Fibroblast of skin of back (primary cell): ENCODE measurements around the gene MICU1.
"Not testable (repeated sequence)": the region's sequence is repeated elsewhere in the genome, so short reads cannot be mapped to it uniquely, and the experiment has no call there.

Experiments used
- DNase-seq: peaks from one replicate; pipeline ENCODE4 v3.0.0-alpha.2; 2013

Gene MICU1

DNA sequence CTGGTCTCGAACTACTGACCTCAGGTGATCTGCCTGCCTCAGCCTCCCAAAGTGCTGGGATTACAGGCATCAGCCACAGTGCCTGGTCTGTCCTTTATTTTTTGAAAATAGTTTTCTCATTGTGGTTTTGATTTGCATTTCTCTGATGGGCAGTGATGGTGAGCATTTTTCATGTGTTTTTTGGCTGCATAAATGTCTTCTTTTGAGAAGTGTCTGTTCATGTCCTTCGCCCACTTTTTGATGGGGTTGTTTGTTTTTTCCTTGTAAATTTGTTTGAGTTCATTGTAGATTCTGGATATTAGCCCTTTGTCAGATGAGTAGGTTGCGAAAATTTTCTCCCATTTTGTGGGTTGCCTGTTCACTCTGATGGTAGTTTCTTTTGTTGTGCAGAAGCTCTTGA lies 182.9 kb downstream of the MICU1 start:
- not testable (repeated sequence) for DNase-seq

DNA sequence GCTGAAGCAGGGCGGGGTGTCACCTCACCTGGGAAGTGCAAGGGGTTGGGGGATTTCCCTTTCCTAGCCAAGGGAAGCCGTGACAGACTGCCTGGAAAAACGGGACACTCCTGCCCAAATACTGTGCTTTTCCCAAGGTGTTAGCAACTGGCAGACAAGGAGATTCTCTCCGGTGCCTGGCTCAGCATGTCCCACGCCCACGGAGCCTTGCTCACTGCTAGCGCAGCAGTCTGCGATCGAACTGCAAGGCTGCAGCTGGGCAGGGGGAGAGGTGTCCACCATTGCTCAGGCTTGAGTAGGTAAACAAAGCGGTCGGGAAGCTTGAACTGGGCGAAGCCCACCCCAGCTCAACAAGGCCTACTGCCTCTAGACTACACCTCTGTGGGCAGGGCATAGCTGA lies 190.3 kb downstream of the MICU1 start:
- no peak for DNase-seq

DNA sequence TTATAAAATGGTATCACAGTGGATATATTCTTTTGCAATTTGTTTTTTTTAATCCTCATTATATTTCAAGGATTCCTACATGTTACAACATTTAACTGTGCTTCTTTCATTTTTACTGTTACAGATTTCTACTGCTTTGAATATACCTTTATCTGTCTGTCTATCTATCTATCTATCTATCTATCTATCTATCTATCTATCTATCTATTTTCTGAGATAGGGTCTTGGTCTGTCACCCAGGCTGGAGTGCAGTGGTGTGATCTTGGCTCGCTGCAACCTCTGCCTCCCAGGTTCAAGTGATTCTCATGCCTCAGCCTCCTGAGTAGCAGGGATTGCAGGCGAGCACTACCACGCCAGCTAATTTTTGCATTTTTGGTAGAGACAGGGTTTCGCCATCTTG lies 194.9 kb downstream of the MICU1 start:
- not testable (repeated sequence) for DNase-seq

DNA sequence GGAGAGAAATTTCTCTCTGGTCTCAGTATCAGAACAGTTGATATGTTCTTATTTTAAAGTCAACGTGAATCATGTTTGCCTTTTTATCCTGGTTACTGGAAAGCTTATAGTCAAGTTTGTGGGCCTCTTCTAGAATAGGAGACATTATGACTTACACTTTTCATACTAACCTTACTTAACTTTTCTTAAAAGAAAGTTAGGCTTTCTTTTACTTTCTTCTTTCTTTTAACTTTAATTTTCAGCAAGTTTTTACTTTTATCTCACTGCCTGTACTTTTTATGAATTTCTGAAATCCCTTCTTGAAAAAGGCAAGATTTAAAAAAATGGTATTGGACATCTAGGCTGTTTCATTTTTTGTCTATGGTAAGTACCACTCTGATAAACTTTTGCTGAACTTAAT lies 195.9 kb downstream of the MICU1 start:
- DNase-seq: no peak

DNA sequence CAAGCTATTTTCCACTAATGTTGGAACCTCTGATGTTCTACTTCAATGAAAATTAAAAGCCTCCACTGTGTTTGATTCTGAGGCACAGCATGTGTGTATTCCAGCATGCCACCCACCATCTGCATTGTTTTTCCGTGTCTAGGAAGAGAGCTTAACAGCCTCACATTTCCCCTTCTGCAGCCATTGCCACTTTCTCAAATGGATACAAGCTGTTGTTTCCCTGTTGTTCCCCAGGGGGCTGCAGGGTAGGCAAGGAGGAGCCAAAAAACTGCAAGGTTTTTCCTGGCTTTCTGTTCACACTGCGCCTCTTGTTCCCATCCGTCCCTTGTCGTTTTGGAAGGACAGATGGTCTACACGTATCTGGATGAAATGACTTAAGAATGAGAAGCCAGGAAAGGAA lies 198.9 kb downstream of the MICU1 start:
- DNase-seq: no peak

DNA sequence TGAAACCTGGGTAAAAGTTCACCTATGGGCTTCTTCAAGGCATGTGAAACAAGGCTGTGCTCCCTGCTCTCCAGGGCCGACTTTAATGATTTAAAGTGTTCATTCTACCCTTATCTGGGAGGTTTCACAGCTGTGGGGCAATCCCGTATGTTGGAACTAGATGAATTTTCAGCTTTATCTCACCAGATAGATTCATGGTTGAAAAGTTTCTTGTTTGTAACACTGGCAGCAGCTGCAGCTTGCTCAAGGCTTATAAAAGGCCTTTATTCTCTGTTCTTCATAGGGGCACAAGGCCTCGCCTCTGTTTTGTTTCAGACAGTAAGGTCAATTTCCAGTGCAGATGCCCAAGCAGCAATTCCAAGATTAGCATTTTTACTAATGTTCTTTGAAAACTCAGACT lies 200.7 kb downstream of the MICU1 start:
- no peak for DNase-seq

DNA sequence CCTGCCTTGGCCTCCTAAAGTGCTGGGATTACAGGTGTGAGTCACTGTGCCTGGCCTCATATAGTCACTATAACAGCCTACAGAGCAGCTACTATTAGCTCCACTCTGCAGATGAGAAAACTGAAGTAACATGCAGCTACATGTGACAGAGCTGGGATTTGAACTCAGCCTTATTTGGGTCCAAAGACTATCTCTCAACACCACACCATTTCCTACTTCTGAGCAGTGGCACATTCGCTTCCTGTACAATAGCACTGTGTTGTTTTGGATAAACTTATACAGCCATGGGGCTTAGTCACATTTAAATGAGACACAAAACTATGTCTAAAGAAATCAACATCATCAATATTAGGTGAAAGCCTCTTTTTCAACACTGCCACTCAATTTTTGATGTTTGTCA lies 201.3 kb downstream of the MICU1 start:
- no peak for DNase-seq

DNA sequence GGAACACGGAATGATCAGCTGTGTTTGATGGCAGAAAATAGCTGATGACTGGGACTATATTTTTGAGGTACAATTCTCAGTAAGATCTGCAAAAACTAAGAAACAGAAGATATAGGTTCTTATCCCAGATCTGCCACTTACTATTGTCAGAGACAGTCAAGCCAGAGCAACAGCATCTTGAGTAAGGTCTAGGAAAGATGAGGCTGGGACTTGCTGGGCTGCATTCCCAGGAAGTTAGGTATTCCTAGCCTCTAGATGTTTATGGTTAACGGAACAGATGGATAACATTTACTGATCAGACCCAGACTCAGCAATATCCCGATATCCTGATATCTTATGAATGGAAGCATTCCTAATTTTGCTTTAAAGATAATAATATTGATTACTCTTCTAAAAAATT lies 202.5 kb downstream of the MICU1 start:
- DNase-seq: no peak

DNA sequence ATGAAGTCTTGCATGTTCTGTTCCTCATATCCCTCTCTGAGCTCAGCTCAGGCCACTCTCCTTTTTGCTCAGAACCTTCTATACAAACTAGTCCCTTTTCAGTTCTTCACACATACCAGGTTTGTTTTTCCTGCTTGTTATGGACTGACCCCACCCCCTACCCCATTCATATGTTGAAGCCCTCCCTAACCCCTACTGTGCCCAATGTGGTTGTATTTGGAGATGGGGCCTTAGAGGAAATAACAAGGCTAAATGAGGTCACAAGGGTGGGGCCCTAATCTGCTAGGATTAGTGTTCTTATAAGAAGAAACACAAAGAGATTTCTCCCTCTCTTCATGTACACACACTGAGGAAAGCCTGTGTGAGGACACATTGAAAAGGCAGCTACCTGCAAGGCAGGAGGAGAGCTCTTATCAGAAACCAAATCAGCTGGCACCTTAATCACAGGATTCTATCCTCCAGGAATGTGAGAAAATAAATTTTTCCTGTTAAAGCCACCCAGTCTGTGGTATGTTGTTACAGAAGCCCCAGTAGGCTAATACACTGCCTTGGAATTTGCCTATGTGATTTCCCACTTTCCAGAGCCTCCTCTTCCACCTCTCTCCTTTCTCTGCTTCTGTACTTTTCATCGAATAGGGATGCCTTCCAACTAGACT lies 203.9 kb downstream of the MICU1 start:
- DNase-seq: no peak

DNA sequence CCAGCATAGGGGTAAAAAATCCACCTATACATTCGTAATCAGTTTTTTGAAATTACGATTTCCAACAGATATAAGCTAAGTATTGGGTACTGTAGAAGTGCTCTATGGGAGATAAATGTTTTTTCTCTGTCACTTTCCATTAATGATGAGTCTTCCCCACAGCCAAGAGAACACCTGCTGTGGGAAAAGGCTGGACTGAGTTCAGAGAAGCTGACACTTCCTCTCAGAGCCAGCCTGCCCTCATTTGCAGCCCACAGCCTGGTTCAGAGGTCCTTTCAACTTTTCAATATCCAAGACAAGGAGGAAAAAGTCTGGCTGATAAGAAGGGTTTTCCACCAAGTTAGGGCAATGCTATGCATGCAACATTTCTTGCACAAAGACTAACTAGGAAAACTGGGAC lies 206.6 kb downstream of the MICU1 start:
- DNase-seq: no peak

DNA sequence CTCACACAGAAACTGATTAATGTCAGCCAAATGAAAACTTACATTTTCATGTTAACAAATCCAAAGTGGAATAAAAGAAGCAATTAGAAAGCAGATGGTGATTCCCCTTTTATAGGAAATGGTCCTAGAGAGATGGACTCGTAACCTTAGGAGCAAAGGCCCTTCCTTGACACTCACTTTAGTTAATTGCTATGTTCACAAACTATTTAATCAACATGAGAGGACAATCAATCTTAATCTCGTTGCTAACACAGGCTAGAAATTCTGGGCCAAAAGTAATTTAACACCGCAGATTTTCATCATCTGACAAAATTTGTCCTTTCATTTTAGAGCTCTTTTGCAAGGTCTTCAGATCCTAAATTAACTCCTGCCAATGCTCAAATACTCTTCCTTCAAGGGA lies 207.2 kb downstream of the MICU1 start:
- DNase-seq: no peak

DNA sequence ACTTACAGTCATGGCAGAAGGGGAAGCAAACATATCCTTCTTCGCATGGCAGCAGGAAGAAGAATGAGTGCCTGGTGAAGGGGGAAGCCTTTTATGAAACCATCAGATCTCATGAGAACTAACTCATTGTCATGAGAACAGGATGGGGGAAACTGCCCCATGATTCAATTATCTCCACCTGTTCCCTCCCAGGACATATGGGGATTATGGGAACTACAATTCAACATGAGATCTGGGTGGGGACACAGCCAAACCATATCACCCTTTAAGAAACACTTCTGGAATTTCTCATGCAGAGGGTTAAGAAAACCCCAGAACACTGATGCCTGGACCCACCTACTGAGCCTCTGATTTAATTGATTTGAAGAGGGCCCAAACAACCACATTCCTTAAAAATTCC lies 207.9 kb downstream of the MICU1 start:
- no peak for DNase-seq

DNA sequence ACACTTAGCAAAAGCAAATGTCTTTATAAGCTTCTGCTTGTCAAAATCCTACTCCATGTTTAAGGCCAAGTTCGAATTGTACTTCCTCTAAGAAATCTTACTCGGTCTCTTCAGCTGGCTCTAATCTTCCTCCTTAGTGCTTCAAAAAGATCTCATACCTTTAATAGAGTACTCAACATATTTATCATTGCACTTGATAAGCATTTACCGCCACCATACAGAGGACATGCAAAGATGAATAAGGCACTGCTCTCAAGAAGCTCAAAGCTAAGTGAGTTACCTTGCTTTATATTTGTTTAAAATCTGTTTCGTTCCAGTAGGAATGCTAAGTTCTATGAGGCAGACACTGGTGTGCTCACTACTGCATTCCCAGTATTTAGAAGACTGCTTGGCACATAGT lies 209.2 kb downstream of the MICU1 start:
- no peak for DNase-seq

DNA sequence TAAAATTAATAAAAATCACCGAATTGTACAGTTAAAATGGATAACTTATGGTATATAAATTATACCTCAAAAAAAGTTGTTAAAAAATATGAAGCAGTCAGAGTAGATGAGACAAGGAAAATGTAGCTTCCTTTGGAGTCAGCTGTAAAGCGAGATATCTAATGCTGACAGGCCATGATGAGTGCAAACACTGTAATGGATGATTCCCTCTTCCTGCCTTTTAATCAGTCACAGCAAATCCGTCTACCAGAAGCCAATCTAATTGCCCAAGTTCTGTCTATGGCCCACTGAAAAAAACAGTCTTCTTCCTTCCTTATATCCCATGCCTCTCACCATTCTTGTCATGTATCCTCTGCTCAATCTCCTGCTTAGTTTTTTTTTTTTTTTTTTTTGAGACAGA lies 211.2 kb downstream of the MICU1 start:
- no peak for DNase-seq

DNA sequence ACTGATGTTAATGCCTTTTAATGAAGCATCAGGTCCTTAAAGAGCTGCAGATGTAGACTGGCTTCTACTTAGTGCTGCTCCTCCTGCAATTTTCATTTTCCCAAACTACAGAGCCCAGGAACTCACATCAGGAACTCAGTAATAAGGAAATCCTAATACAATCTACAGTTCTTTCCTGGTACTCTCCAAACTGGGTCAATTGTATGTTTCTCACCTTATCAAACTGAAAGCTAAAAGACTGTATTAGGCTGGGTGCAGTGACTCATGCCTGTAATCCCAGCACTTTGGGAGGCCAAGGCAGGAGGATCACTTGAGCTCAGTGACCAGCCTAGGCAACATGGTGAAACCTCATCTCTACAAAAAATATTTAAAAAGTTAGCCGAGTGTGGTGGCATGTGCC lies 216.7 kb downstream of the MICU1 start:
- DNase-seq: no peak

DNA sequence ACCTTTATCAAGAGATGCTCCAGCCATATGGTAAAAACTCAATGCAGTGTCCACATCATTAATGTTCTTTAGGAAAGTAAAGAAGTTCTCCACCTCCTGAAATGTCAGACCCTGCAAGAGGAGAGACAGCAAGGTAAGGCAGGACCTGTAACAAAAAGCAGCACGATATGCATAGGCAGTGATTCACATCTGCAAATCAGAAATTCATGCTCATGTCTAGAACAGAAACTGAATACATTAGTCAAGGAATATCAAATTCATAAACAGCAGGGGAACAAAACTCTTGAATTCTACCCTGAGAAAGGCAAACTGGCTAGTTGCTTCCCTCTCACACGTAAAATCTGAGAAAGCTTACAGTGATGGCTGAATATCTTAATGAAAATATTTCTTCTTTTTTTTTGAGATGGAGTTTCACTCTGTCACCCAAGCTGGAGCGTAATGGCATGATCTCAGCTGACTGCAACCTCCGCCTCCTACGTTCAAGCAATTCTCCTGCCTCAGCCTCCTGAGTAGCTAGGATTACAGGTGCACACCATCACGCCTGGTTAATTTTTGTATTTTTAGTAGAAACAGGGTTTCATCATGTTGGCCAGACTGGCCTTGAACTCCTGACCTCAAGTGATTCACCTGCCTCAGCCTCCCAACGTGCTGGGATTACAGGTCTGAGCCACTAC lies 217.8 kb downstream of the MICU1 start:
- no peak for DNase-seq

DNA sequence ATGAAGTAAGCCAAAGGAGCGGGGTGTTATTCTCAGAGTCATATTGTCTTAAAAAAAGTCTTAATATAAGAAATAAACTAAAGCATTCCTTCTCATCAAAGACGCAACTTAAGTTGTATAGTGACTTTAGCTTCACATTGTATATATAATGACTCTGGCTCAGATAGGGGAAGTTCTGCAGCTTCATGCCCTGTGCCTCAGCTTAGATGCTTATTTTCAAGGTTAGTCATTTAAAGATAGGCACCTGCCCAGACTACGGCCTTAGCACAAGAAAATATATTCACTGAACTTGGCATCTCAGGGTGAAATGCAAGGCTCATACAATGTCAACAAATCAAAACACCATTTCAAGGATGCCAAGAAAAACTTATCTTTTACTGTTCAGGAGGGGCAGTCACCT lies 218.4 kb downstream of the MICU1 start:
- no peak for DNase-seq

DNA sequence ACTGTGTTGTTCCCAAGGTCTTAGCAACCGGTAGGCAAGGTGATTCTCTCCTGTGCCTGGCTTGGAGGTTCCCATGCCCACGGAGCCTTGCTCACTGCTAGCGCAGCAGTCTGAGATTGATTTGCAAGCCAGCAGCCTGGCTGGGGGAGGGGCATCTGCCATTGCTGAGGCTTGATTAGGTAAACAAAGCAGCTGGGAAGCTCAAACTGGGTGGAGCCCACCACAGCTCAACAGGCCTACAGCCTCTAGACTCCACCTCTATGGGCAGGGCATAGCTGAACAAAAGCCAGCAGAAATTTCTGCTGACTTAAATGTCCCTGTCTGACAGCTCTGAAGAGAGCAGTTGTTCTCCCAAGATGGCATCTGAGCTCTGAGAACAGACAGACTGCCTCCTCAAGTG lies 230.3 kb downstream of the MICU1 start:
- not testable (repeated sequence) for DNase-seq

DNA sequence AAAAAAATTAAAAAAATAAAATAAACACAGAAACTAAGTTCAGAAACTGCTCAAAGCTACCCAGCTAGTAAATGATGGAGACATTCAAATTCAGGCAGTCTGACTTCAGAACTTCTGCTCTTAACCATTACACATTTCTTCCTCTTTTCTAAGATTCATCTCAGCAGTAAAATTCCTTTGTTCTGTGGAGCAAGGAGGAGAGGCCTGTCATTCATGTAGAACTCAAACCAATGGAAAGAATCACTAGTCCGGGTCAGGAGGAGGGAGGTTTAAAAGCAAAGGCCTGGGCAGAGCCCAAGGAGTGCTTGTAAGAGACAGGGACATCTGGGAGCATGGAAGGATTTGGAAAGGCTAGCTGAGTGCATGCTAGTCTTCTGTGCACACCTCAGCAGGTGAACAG lies 233.3 kb downstream of the MICU1 start:
- DNase-seq: no peak

DNA sequence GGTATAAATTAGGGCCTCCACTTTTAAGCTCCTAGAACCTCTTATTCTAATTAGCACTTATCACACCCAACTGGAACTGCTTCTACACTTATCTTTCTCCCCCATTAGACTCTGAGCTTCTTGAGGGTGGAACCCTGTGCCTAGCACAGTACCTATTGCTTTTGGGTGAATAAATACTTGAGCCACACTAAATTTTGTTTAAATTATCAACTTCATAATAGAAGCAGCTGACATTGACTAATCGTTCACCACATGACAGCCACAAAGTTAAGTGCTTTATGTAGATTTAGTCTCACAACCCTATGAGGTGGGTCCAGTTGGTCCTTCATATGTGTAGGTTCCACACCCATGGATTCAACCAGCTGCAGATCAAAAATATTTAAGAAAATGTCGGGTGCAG lies 235.1 kb downstream of the MICU1 start:
- DNase-seq: no peak

DNA sequence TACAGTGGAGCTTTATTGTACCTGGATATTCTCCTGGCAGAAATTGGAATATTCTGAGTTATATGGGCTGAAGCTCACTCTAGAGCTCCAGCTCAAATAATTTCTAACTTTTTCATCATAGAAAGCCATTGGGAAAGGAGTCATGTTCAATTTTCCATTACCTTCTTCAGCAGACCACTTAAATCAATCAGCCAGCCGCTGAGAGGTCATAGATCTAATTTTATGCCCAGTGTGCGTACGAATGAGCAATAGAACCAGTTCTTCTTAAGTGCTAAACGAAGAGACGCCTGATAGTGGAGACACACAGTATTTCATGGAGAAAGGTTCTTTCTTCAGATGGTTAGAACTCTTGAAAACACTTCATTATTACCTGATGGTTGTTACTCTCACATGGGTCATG lies 236.2 kb downstream of the MICU1 start:
- DNase-seq: no peak

DNA sequence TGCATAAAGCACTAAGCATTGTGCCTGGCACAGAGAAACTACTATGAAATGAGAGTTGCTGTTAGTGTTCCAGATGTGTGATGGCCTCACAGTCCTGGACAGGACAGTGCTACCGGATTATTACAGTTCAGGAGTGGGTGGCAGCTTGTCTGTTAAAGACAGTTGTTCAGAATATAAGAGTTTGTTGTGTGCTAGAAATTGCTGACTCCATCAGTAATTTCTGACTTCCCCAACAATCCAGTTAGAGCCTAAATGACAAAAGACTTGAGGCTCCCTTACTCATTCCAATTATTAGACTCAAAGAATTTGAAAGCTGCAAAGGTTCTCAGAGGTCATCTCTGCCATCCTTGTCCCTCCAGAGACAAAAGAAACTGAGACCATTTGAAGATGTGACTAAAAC lies 236.9 kb downstream of the MICU1 start:
- no peak for DNase-seq

DNA sequence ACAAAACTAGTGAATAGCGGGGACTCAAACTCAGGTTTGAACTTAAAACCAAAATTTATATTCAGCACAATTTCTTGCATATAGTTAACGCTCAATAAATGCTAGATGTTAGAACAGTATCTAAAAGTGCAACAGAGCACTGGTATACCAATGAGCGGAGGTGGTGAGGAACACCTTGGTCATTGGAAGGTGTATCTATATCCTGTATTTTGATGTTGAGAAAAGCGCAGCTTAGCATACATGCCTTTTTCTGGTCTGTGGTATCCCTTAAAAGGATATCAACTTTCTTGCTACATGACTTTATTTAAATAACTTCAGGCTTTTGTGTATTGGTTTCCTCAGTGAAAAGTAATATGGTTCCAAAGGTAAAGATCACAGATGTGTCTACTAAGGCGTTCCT lies 237.8 kb downstream of the MICU1 start:
- no peak for DNase-seq

DNA sequence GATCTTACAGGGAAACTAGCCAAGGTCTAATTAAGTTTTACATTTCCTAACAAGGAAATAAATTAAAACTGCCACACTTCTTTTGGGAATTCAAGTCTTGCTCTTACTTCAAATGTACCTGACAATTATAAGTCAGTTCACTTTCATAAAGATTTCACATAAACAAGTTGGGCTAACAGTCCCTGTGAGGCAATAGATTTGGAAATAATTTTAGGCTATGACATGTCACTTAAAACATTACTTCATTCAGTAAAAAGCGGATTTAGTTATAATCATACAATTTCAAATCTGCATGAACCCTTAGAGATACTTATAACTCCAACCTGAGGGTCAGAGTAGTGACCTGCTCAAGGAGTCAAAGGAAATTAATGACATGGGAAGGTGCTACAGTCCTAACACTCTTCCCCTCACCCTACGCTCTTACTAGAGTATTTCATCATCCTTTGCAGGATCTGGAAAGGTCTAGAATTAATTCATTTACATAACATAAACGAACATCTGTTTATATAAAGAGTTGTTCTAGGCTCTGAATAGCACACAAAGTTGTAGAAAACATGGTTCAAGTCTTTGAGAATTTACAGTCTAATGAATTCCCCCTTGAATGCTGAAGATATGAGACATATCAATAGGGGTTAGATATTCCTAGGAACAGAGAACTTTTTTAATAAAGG lies 238.8 kb downstream of the MICU1 start:
- DNase-seq: no peak
